T1000 (cell line): Measurements from ENCODE around the gene KCNH5.

Experiments used
- DNase-seq: peaks from one replicate; lab custom pipeline; 2025; ENCODE audit warnings: mixed read lengths; lab: John Stamatoyannopoulos, UW

The KCNH5 gene

GRCh38 chr14:62673014-62673755 lies 372.1 kb downstream of the KCNH5 start:
- no peak for DNase-seq

GRCh38 chr14:62670526-62670925 lies 374.7 kb downstream of the KCNH5 start:
- no peak for DNase-seq

GRCh38 chr14:62667421-62667914 lies 377.8 kb downstream of the KCNH5 start:
- no peak for DNase-seq

GRCh38 chr14:62665286-62665685 lies 380.0 kb downstream of the KCNH5 start:
- DNase-seq: no peak

GRCh38 chr14:62663456-62663821 lies 381.8 kb downstream of the KCNH5 start:
- DNase-seq: no peak

- DNase-seq: no peak
Observed at GRCh38 chr14:62662811-62663455, 382.3 kb downstream of the KCNH5 start.

- DNase-seq: no peak
Observed at GRCh38 chr14:62661818-62662217, 383.4 kb downstream of the KCNH5 start.

- no peak for DNase-seq
Observed at GRCh38 chr14:62658631-62659030, 386.6 kb downstream of the KCNH5 start.

- no peak for DNase-seq
Observed at GRCh38 chr14:62657376-62657775, 387.9 kb downstream of the KCNH5 start.

- DNase-seq: no peak
Observed at GRCh38 chr14:62655166-62655565, 390.1 kb downstream of the KCNH5 start.

- DNase-seq: no peak
Observed at GRCh38 chr14:62654641-62655040, 390.6 kb downstream of the KCNH5 start.
